Esophagus muscularis mucosa (tissue), 4 donors: ENCODE data around the gene INHBC.

ENCODE experiments used
- EP300 ChIP-seq: sonication (generic); formaldehyde crosslinking; IDR thresholded peaks from one replicate; pipeline ENCODE4 v1.6.1; 2017; ENCODE audit warnings: antibody characterized with exemption
- POLR2AphosphoS5 ChIP-seq, 2 donors: sonication (generic); formaldehyde crosslinking; IDR thresholded peaks; one replicate each; pipeline ENCODE4 v1.6.1; 2017; ENCODE audit warnings: antibody characterized with exemption in 2 of 2
- TF ChIP-seq, protein P1 (sequence below), 3 experiments: fragments of 200-600 bp in 2 of 3; fragments of 450-650 bp in 1 of 3; sonication (generic) in 2 of 3; IDR thresholded peaks; one replicate each; pipeline ENCODE4 v1.5.1; 2017 to 2019; ENCODE audit warnings: antibody characterized with exemption in 3 of 3, mild to moderate bottlenecking in 2 of 3, moderate library complexity in 1 of 3

- TF ChIP-seq, protein P1, sequence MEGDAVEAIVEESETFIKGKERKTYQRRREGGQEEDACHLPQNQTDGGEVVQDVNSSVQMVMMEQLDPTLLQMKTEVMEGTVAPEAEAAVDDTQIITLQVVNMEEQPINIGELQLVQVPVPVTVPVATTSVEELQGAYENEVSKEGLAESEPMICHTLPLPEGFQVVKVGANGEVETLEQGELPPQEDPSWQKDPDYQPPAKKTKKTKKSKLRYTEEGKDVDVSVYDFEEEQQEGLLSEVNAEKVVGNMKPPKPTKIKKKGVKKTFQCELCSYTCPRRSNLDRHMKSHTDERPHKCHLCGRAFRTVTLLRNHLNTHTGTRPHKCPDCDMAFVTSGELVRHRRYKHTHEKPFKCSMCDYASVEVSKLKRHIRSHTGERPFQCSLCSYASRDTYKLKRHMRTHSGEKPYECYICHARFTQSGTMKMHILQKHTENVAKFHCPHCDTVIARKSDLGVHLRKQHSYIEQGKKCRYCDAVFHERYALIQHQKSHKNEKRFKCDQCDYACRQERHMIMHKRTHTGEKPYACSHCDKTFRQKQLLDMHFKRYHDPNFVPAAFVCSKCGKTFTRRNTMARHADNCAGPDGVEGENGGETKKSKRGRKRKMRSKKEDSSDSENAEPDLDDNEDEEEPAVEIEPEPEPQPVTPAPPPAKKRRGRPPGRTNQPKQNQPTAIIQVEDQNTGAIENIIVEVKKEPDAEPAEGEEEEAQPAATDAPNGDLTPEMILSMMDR (IDR thresholded peaks at IDR 0.05), result no peak
- TF ChIP-seq EP300 (no peak), POLR2AphosphoS5 (IDR thresholded peaks at IDR 0.05) (no peak)
Observed at GRCh38 chr12:57498132-57498502, 63.5 kb downstream of the INHBC start.
